ENCODE data around the gene ATP2A1. TPM values are rescaled to one million over a fixed set of nuclear protein-coding genes. Genes with fewer than 3 reads are reported as not detected.

ATP2A1 gene
- total and polyA plus RNA-seq, 4 donors = 0.34 to 0.92 (median 0.44) TPM

- no peak overlapping the region for H3K9ac ChIP-seq (ENCODE audit: insufficient read depth in 1 of 2, low read length in 2 of 2)
- ATAC-seq (ENCODE audit: insufficient read depth, low FRiP score) = no peak
These were observed 41.6 kb upstream of the ATP2A1 start for GRCh38 chr16:28836761-28837064.

GRCh38 chr16:28837672-28838557 lies 40.4 kb upstream of the ATP2A1 start:
- WGBS, 2 donors = 91 to 93% methylated on average over 7 of the region's 7 CpGs
- no peaks in the 10 kb centered on the region for H3K9me3 ChIP-seq (ENCODE audit: control insufficient read depth in 4 of 4, insufficient read depth in 3 of 4, low read length in 3 of 4)
- H3K27me3 ChIP-seq (ENCODE audit: control insufficient read depth in 3 of 3, insufficient read depth in 3 of 3, low read length in 2 of 3) = no peaks in the 10 kb centered on the region
- ATAC-seq (ENCODE audit: insufficient read depth, low FRiP score) (no peak), DNase-seq (no peak)
- H3K27ac ChIP-seq (ENCODE audit: low read depth in 1 of 2, low read length in 1 of 2) = no peak overlapping the region
- no peak overlapping the region for H3K9ac ChIP-seq (ENCODE audit: insufficient read depth in 1 of 2, low read length in 2 of 2)
- H3K4me1 ChIP-seq (ENCODE audit: control insufficient read depth in 5 of 5, insufficient read depth in 5 of 5, low read length in 5 of 5) = no peaks in the 10 kb centered on the region
- TF ChIP-seq CTCF (IDR thresholded peaks at IDR 0.05; ENCODE audit: control extremely low read depth, extremely low read depth) = no peak
- H3K4me3 ChIP-seq = no peak overlapping the region
- peaks cover 35 to 58% (median 41%) of the 10 kb centered on the region in 4 donors for H3K36me3 ChIP-seq (ENCODE audit: control insufficient read depth in 4 of 4, insufficient read depth in 4 of 4, low read length in 4 of 4)

More at GRCh38 chr16:28836761-28837064, 41.6 kb upstream of the ATP2A1 start:
- TF ChIP-seq CTCF (IDR thresholded peaks at IDR 0.05; ENCODE audit: control extremely low read depth, extremely low read depth) = no peak
- peaks cover 35 to 56% (median 45%) of the 10 kb centered on the region in 4 donors for H3K36me3 ChIP-seq (ENCODE audit: control insufficient read depth in 4 of 4, insufficient read depth in 4 of 4, low read length in 4 of 4)
- DNase-seq = no peak
- WGBS, 2 donors = 84 to 92% methylated on average over 8 of the region's 8 CpGs
- no peaks in the 10 kb centered on the region for H3K27me3 ChIP-seq (ENCODE audit: control insufficient read depth in 3 of 3, insufficient read depth in 3 of 3, low read length in 2 of 3)
- no peak overlapping the region for H3K4me3 ChIP-seq
- H3K9me3 ChIP-seq (ENCODE audit: control insufficient read depth in 4 of 4, insufficient read depth in 3 of 4, low read length in 3 of 4) = no peaks in the 10 kb centered on the region
- no peaks in the 10 kb centered on the region for H3K4me1 ChIP-seq (ENCODE audit: control insufficient read depth in 5 of 5, insufficient read depth in 5 of 5, low read length in 5 of 5)
- no peak overlapping the region for H3K27ac ChIP-seq (ENCODE audit: low read depth in 1 of 2, low read length in 1 of 2)

- Histone ChIP-seq H3K27me3 (ENCODE audit: control insufficient read depth in 3 of 3, insufficient read depth in 3 of 3, low read length in 2 of 3) (no peaks in the 10 kb centered on the region), H3K27ac (ENCODE audit: low read depth in 1 of 2, low read length in 1 of 2) (no peak overlapping the region), H3K9ac (ENCODE audit: insufficient read depth in 1 of 2, low read length in 2 of 2) (no peak overlapping the region), H3K36me3 (ENCODE audit: control insufficient read depth in 4 of 4, insufficient read depth in 4 of 4, low read length in 4 of 4) (peaks cover 32 to 57% (median 36%) of the 10 kb centered on the region in 4 donors), H3K9me3 (ENCODE audit: control insufficient read depth in 4 of 4, insufficient read depth in 3 of 4, low read length in 3 of 4) (no peaks in the 10 kb centered on the region), H3K4me1 (ENCODE audit: control insufficient read depth in 5 of 5, insufficient read depth in 5 of 5, low read length in 5 of 5) (no peaks in the 10 kb centered on the region), H3K4me3 (no peak overlapping the region)
- 100% methylated on average over 1 of the region's 1 CpG for WGBS, 2 donors
- DNase-seq = no peak
- TF ChIP-seq CTCF (IDR thresholded peaks at IDR 0.05; ENCODE audit: control extremely low read depth, extremely low read depth) = no peak
- no peak for ATAC-seq (ENCODE audit: insufficient read depth, low FRiP score)
These were observed 39.8 kb upstream of the ATP2A1 start for GRCh38 chr16:28838558-28838918.
